ENCODE measurements around the gene CHID1.
A peak's percentile ranks its signal among the peaks of the same experiment; 100 is the strongest.

CHID1 gene

DNA sequence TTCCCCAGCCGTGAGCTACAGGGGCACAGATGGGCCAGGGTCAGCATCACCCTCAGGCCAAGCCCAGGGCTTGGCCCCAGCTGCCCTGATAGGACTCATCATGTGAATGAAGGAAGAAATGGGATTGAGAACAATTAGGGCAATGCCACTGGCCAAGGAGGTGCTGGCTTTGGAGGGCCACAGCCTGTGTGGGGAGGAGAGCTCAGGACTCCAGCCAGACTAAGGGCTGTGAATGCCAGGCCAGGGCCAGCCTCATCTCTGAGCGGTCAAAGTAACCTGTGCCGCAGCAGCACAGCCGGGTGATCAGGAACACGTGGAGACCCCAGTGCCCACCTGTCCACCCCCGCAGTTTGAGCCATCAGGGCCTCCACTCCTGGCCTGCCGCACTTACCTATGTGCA, 10.1 kb downstream of the CHID1 start:
- TF ChIP-seq CTCF (IDR thresholded peaks at IDR 0.05; ENCODE audit: borderline replicate concordance, insufficient read depth, low read depth, low read length), result no peak
- no peak overlapping the region for H3K4me3 ChIP-seq (ENCODE audit: low read depth, low read length)

GRCh38 chr11:899724-900123, 10.9 kb downstream of the CHID1 start:
- TF ChIP-seq CTCF (IDR thresholded peaks at IDR 0.05; ENCODE audit: borderline replicate concordance, insufficient read depth, low read depth, low read length), result no peak
- no peak overlapping the region for H3K4me3 ChIP-seq (ENCODE audit: low read depth, low read length)

DNA sequence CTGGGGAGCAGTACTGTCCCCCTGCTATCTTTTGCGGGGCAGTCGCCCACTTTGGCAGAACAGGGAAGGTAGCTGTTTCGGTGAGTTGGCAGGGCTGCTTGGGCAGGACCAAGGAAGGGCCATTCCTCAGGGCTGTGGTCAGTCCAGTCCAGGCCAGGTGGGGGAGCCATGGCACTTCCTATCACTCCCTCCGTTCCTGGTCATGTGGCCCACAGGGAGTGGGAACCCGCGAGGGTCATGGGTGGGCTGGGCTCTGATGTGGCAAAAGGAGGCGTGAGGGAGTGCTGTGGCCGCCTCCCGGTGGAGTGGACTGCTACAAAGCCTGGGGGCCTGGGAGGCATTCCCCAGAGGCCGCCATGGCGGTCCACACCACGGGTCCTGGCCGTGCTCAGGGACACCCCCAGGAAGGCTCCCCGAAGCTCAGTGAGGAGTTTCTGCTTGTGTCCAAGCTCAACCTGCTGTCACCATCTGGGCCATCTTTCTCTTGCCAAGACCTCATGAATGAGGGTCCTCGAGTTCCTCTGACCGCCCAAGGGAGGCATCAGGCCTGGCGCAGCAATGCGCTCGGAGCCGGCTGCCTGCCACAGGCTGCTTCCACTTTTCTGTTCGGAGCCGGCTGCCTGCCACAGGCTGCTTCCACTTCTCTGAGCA, 11.9 kb downstream of the CHID1 start:
- no peak overlapping the region for H3K4me3 ChIP-seq (ENCODE audit: low read depth, low read length)
- no peak for TF ChIP-seq CTCF (IDR thresholded peaks at IDR 0.05; ENCODE audit: borderline replicate concordance, insufficient read depth, low read depth, low read length)

- H3K4me3 ChIP-seq (ENCODE audit: low read depth, low read length), result no peak overlapping the region
- TF ChIP-seq CTCF (IDR thresholded peaks at IDR 0.05; ENCODE audit: borderline replicate concordance, insufficient read depth, low read depth, low read length), result peak; percentile 28; the same call in 1 of the 2 replicates
These were observed 12.5 kb downstream of the CHID1 start for GRCh38 chr11:898143-898511.

GRCh38 chr11:897253-898142, 13.1 kb downstream of the CHID1 start:
- no peak overlapping the region for H3K4me3 ChIP-seq (ENCODE audit: low read depth, low read length)
- no peak for TF ChIP-seq CTCF (IDR thresholded peaks at IDR 0.05; ENCODE audit: borderline replicate concordance, insufficient read depth, low read depth, low read length)

GRCh38 chr11:895331-896110, 15.1 kb downstream of the CHID1 start:
- no peak overlapping the region for H3K4me3 ChIP-seq (ENCODE audit: low read depth, low read length)
- no peak for TF ChIP-seq CTCF (IDR thresholded peaks at IDR 0.05; ENCODE audit: borderline replicate concordance, insufficient read depth, low read depth, low read length)
